Measurements from ENCODE around the gene ST3GAL2. TPM values are rescaled to one million over a fixed set of nuclear protein-coding genes. Genes with fewer than 3 reads are reported as not detected.
A peak's percentile ranks its signal among the peaks of the same experiment; 100 is the strongest.

Gene ST3GAL2
- total and polyA plus RNA-seq, 9 of the 15 experiments (the other 6 are each of a cell fraction or from before 2014, with no cell fraction given), result 1.5 to 108 (median 34.3) TPM

DNA sequence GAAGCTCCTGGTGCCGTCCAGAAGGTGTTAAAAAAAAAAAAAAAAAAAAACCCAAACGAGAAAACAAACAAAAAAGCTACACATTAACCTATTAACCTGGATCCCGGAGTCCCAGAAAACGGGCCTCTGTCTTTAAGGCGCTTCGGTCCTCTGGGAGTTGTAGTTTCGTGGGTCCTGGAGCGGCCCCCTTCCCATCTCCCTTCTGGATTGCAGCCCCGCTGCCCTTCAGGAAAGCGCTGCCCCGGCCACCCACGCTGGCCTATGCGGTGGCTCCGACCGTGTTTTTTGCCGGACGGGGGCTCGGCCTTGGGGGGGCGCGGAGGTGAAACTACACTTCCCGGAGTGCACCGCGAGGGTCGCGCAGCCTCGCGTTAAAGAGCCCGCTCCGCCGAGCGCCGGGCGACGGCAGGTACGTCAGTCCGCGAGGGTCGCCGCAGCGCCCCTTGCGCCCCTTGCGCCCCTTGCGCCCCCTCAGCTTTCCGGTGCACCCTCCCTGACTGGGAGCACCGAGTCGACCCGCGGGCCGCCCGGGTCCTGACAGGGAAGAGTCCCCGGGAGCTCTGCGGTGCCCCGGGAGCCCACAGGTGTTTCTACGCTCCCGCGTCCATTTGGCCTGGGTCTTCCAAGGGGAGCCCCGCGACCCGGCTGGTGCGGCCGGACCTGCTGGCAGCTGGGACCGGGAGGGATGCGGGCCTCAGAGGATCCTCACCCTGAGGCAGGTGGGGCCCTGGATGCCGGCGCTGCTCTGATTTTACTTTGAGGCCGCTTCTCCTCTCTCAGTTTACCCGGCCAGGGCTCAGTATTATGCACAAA lies 15.5 kb upstream of the ST3GAL2 start, which contains the start of gene FCSK (continued):
- TF ChIP-seq RBM22 (IDR thresholded peaks at IDR 0.05; ENCODE audit: low read depth, low read length, poor library complexity, severe bottlenecking), result no peak
- TF ChIP-seq PCBP1 (IDR thresholded peaks at IDR 0.05; ENCODE audit: low read depth, low read length, poor library complexity, severe bottlenecking), result no peak
- peak; percentile 88 for TF ChIP-seq RBBP5 (IDR thresholded peaks at IDR 0.05; ENCODE audit: borderline replicate concordance, insufficient read depth, low read length, poor library complexity, severe bottlenecking)
- no peak for TF ChIP-seq XRCC3 (IDR thresholded peaks at IDR 0.05)
- no peak for TF ChIP-seq SPI1 (IDR thresholded peaks at IDR 0.05; ENCODE audit: borderline replicate concordance, low read depth, low read length)
- no peak for TF ChIP-seq CBX3 (IDR thresholded peaks at IDR 0.05; ENCODE audit: borderline replicate concordance in 1 of 2, low read length in 2 of 2)
- TF ChIP-seq IFI16 (CRISPR knock-in tag; IDR thresholded peaks at IDR 0.05), result no peak
- TF ChIP-seq ZNF3 (CRISPR knock-in tag; IDR thresholded peaks at IDR 0.05), result no peak
- TF ChIP-seq FOXK2 (conservative IDR thresholded peaks at IDR 0.05 in 1 of 2, IDR thresholded peaks at IDR 0.05 in 1 of 2; ENCODE audit: low read depth in 2 of 2), result no peak
- no peak for TF ChIP-seq BRD9 (IDR thresholded peaks at IDR 0.05; ENCODE audit: low read depth, partially characterized antibody)
- no peak for TF ChIP-seq ILF3 (IDR thresholded peaks at IDR 0.05; ENCODE audit: borderline replicate concordance)
- no peak for TF ChIP-seq MTF1 (CRISPR knock-in tag; IDR thresholded peaks at IDR 0.05; ENCODE audit: borderline replicate concordance)
- no peak for TF ChIP-seq CC2D1A (IDR thresholded peaks at IDR 0.05)
- TF ChIP-seq, protein P1, sequence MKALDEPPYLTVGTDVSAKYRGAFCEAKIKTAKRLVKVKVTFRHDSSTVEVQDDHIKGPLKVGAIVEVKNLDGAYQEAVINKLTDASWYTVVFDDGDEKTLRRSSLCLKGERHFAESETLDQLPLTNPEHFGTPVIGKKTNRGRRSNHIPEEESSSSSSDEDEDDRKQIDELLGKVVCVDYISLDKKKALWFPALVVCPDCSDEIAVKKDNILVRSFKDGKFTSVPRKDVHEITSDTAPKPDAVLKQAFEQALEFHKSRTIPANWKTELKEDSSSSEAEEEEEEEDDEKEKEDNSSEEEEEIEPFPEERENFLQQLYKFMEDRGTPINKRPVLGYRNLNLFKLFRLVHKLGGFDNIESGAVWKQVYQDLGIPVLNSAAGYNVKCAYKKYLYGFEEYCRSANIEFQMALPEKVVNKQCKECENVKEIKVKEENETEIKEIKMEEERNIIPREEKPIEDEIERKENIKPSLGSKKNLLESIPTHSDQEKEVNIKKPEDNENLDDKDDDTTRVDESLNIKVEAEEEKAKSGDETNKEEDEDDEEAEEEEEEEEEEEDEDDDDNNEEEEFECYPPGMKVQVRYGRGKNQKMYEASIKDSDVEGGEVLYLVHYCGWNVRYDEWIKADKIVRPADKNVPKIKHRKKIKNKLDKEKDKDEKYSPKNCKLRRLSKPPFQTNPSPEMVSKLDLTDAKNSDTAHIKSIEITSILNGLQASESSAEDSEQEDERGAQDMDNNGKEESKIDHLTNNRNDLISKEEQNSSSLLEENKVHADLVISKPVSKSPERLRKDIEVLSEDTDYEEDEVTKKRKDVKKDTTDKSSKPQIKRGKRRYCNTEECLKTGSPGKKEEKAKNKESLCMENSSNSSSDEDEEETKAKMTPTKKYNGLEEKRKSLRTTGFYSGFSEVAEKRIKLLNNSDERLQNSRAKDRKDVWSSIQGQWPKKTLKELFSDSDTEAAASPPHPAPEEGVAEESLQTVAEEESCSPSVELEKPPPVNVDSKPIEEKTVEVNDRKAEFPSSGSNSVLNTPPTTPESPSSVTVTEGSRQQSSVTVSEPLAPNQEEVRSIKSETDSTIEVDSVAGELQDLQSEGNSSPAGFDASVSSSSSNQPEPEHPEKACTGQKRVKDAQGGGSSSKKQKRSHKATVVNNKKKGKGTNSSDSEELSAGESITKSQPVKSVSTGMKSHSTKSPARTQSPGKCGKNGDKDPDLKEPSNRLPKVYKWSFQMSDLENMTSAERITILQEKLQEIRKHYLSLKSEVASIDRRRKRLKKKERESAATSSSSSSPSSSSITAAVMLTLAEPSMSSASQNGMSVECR (CRISPR knock-in tag; IDR thresholded peaks at IDR 0.05), result no peak
- TF ChIP-seq ZKSCAN1 (IDR thresholded peaks at IDR 0.05; ENCODE audit: low read depth, low read length), result no peak
- no peak for TF ChIP-seq ZZZ3 (IDR thresholded peaks at IDR 0.05)
- TF ChIP-seq STAT5A (IDR thresholded peaks at IDR 0.05; ENCODE audit: borderline replicate concordance, low read length), result no peak
- TF ChIP-seq NR4A1 (CRISPR knock-in tag; IDR thresholded peaks at IDR 0.05), result no peak
- TF ChIP-seq NR4A1 (tag; IDR thresholded peaks at IDR 0.05), result peak; percentile 58; the same call in 1 of the 2 replicates
- TF ChIP-seq ZNF24 (IDR thresholded peaks at IDR 0.05), result 0 out of 2 replicates have a peak, but pooled peaks have one; percentile 8
- TF ChIP-seq MAFK (IDR thresholded peaks at IDR 0.05; ENCODE audit: low read length), result no peak
- peak; percentile 19 for TF ChIP-seq TBP (optimal IDR thresholded peaks at IDR 0.05; ENCODE audit: low read depth, low read length)
- peak; percentile 85 for TF ChIP-seq CHD2 (IDR thresholded peaks at IDR 0.05; ENCODE audit: low read depth, low read length)
- no peak for TF ChIP-seq FOXJ3 (CRISPR knock-in tag; IDR thresholded peaks at IDR 0.05)
- no peak for TF ChIP-seq ZNF239 (CRISPR knock-in tag; IDR thresholded peaks at IDR 0.05)

Measured in K562 (cell line).